Lower leg skin (tissue), 4 donors: Measurements from ENCODE around the gene ALG11. TPM values are rescaled to one million over a fixed set of nuclear protein-coding genes. Genes with fewer than 3 reads are reported as not detected.

Experiments
- DNase-seq, 2 donors: peaks; one replicate each; pipeline ENCODE4 v3.0.0-alpha.2; 2019; ENCODE audit warnings: low spot score in 2 of 2
- H3K4me3 ChIP-seq: fragments of 200-600 bp; sonication (generic); 2 replicates; pipeline ENCODE4 v1.5.1; 2017; ENCODE audit warnings: mild to moderate bottlenecking, low read depth; ENCODE audit not compliant: poor library complexity, severe bottlenecking
- POLR2A ChIP-seq, 2 donors: fragments of 450-650 bp; IDR thresholded peaks; one replicate each; pipeline ENCODE4 v1.6.1; 2016 to 2017; ENCODE audit warnings: antibody characterized with exemption in 2 of 2, mild to moderate bottlenecking in 1 of 2, moderate library complexity in 1 of 2
- WGBS, 2 donors: methylation state at CpG; one replicate each; pipeline ENCODE4 v1.1.5; 2018; 5-methylcytosine and 5-hydroxymethylcytosine counted together
- intact Hi-C: fragments of 100-400 bp; cut with DNase I; formaldehyde crosslinking; loops from one replicate; pipeline ENCODE4 v1.15.0; 2023; ENCODE audit warnings: low total_unique reads
- total RNA-seq, 4 donors: library from RNA; depleted of rRNA; stranded (reverse); fragments of >200 nt; gene quantifications; one replicate each; pipeline ENCODE4 v1.1.0, GENCODE V29; 2016
- TF ChIP-seq, protein P1 (sequence below), 3 donors: fragments of 450-650 bp; IDR thresholded peaks; one replicate each; pipeline ENCODE4 v1.5.1; 2016; ENCODE audit warnings: antibody characterized with exemption in 3 of 3, mild to moderate bottlenecking in 3 of 3, moderate library complexity in 2 of 3

Gene ALG11
- total RNA-seq, 4 donors from 2014 or later = 8.2 to 27.9 (median 16.2) TPM

DNA sequence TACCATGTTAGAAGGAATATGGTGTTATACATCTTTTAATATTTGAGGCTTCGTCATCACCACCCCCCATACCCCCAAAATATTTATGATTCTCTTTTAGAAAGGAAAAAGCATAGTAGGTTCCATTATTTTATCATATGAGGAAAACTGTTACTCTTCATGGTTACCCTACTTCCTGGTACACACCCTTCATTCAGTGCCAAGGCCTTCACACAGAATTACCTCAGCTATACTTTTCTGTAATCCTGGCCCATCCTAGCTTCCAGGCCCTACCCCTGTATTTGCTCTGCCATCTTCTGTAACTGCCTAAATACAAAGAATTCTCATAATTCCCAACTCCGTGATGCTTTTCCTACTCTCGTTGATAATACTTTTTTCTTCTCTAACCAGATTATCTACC is 8.0 kb downstream of the ALG11 start:
- no peak for DNase-seq
- intact Hi-C loops = no loop called here
- WGBS, 2 donors = 95 to 96% methylated on average over 3 of the region's 3 CpGs
- no peak overlapping the region for H3K4me3 ChIP-seq
- TF ChIP-seq POLR2A (IDR thresholded peaks at IDR 0.05) = no peak
- TF ChIP-seq, protein P1, sequence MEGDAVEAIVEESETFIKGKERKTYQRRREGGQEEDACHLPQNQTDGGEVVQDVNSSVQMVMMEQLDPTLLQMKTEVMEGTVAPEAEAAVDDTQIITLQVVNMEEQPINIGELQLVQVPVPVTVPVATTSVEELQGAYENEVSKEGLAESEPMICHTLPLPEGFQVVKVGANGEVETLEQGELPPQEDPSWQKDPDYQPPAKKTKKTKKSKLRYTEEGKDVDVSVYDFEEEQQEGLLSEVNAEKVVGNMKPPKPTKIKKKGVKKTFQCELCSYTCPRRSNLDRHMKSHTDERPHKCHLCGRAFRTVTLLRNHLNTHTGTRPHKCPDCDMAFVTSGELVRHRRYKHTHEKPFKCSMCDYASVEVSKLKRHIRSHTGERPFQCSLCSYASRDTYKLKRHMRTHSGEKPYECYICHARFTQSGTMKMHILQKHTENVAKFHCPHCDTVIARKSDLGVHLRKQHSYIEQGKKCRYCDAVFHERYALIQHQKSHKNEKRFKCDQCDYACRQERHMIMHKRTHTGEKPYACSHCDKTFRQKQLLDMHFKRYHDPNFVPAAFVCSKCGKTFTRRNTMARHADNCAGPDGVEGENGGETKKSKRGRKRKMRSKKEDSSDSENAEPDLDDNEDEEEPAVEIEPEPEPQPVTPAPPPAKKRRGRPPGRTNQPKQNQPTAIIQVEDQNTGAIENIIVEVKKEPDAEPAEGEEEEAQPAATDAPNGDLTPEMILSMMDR (IDR thresholded peaks at IDR 0.05) = no peak

DNA sequence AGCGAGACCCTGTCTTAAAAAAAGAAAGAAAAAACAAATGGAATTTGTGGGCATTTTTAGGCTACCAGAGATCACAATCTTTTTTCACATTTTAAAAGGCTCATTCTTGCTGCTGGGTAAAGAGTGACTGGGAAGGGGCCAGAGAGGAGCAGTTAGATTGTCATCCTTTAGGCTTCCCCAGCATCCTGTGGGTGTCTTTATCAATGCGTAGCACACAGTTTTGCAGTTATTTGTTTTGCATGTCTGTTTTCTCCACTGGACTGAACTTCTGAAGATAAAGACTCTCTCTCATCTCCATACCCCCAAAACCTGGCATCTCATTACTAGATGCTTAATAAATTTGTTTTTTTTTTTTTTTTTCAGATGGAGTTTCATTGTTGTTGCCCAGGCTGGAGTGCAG is 10.2 kb downstream of the ALG11 start:
- TF ChIP-seq, protein P1 (IDR thresholded peaks at IDR 0.05) = no peak
- no peak for TF ChIP-seq POLR2A (IDR thresholded peaks at IDR 0.05)
- no peak overlapping the region for H3K4me3 ChIP-seq
- WGBS, 2 donors = 96 to 100% methylated on average over 2 of the region's 2 CpGs
- DNase-seq = no peak
- intact Hi-C loops = no loop called here

DNA sequence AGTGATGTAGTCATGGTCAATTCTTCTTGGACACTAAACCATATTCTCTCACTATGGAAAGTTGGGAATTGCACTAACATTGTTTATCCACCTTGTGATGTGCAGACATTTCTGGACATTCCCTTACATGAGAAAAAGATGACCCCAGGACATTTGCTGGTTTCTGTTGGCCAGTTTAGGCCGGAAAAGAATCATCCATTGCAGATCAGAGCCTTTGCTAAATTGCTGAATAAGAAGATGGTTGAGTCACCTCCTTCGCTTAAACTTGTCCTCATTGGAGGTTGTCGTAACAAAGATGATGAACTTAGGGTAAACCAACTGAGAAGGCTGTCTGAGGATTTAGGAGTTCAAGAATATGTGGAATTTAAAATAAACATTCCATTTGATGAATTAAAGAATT is 12.3 kb downstream of the ALG11 start, which contains the start of gene UTP14C:
UTP14C (plus strand) TSS at position 211 of the 400 bp plus-strand sequence. CDS start 4,114 bp downstream, outside the sequence.
- no peak for TF ChIP-seq POLR2A (IDR thresholded peaks at IDR 0.05)
- TF ChIP-seq, protein P1 (IDR thresholded peaks at IDR 0.05) = no peak
- 98 to 100% methylated on average over 3 of the region's 3 CpGs for WGBS, 2 donors
- intact Hi-C loops = no loop called here

DNA sequence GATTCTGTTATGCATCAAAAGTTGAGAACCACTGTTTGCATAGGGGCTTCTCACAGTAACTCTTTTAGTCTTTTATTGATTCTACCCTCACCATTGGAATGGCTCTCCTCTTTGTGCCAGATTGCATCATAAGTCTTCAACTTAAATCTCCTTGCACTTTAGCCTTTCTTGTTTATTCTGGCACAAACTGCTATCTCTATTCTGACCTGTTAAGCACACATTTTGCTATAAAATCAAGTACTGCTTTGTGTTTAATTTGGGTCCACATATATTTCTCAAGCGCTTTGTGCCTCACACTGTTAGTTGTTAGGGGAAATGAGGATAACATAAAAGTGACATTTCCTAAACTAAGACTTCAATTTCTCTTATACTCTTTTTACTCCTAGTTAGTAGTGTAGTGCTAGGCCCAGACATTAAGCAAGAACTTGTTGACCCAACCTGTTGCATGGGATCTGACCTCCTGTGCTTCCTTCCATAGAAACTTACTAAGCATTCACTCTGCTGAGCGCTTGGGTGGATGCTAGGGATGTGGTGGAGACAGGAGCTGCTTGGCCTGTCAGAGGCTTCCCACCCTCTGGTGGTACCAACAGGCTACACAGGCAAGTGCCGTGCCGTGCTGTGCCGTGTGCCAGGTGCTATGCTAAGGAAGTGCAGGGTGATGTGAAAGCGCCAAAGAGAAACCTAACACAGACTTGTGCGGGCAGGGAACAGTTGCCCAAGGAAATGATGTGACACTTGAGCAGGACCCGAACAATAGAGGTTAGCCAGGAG is 13.5 kb downstream of the ALG11 start:
- H3K4me3 ChIP-seq = no peak overlapping the region
- no peak for DNase-seq
- 99% methylated on average over 8 of the region's 8 CpGs for WGBS, 2 donors
- intact Hi-C loops = no loop called here
- no peak for TF ChIP-seq POLR2A (IDR thresholded peaks at IDR 0.05)
- TF ChIP-seq, protein P1 (IDR thresholded peaks at IDR 0.05) = no peak

More for the DNA sequence above, 12.3 kb downstream of the ALG11 start, which contains the start of gene UTP14C:
- H3K4me3 ChIP-seq = no peak within 1 kb of the TSS
- no peak for DNase-seq

DNA sequence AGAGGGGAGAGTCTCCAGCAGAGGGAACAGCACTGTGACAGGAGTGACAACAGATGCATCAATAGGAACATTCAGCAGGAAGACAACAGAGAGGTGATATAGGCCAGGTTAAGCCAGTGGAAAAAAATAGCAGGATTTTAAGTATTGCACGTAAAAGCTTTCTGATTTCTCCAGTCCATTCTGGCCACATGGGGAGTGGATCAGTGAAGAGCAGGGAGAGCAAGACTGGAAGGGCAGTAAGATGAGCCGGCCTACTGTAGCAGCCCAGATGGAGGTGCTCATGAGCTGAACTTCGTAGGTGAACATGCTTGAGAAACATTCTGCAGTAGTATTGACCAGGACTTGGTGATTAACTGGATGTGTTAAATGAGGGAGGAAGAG is 14.0 kb downstream of the ALG11 start:
- no peak for DNase-seq
- intact Hi-C loops = no loop called here
- TF ChIP-seq, protein P1 (IDR thresholded peaks at IDR 0.05) = no peak
- TF ChIP-seq POLR2A (IDR thresholded peaks at IDR 0.05) = no peak
- WGBS, 2 donors = 92 to 94% methylated on average over 3 of the region's 3 CpGs
- no peak overlapping the region for H3K4me3 ChIP-seq
